ENCODE data around the gene TLL2.
A peak's percentile ranks its signal among the peaks of the same experiment; 100 is the strongest.
"Not testable (repeated sequence)": the region's sequence is repeated elsewhere in the genome, so short reads cannot be mapped to it uniquely, and the experiment has no call there.

TLL2 gene

GRCh38 chr10:96513698-96514561 is at the start of gene TLL2:
TSS of gene TLL2 (minus strand) at chr10:96513926. CDS start at chr10:96513685, 241 bp downstream.
- peak; percentile 67 for DNase-seq

GRCh38 chr10:96560966-96561887 is 47.5 kb upstream of the TLL2 start:
- no peak for DNase-seq

- DNase-seq = no peak
Observed at GRCh38 chr10:96560489-96560888, 46.8 kb upstream of the TLL2 start.

GRCh38 chr10:96556003-96556402 is 42.3 kb upstream of the TLL2 start:
- no peak for DNase-seq

GRCh38 chr10:96555330-96555729 is 41.6 kb upstream of the TLL2 start:
- no peak for DNase-seq

- no peak for DNase-seq
Observed at GRCh38 chr10:96548589-96548988, 34.9 kb upstream of the TLL2 start.

GRCh38 chr10:96545558-96545957 is 31.8 kb upstream of the TLL2 start:
- not testable (repeated sequence) for DNase-seq

GRCh38 chr10:96541921-96542320 is 28.2 kb upstream of the TLL2 start:
- no peak for DNase-seq

GRCh38 chr10:96540240-96540639 is 26.5 kb upstream of the TLL2 start:
- no peak for DNase-seq

GRCh38 chr10:96538683-96539082 is 25.0 kb upstream of the TLL2 start:
- no peak for DNase-seq

- no peak for DNase-seq
Observed at GRCh38 chr10:96536129-96536528, 22.4 kb upstream of the TLL2 start.

GRCh38 chr10:96532523-96532922 is 18.8 kb upstream of the TLL2 start:
- DNase-seq = no peak

GRCh38 chr10:96529634-96530279 is 16.0 kb upstream of the TLL2 start:
- DNase-seq = no peak

GRCh38 chr10:96524741-96525140 is 11.0 kb upstream of the TLL2 start:
- DNase-seq = no peak

- no peak for DNase-seq
Observed at GRCh38 chr10:96517284-96517683, 3.6 kb upstream of the TLL2 start.

- DNase-seq = no peak
Observed at GRCh38 chr10:96516337-96516736, 2.6 kb upstream of the TLL2 start.

- no peak for DNase-seq
Observed at GRCh38 chr10:96513305-96513697, 425 bp downstream of the TLL2 start.

GRCh38 chr10:96512524-96513304 is 1.0 kb downstream of the TLL2 start:
- no peak for DNase-seq

GRCh38 chr10:96511044-96511945 is 2.4 kb downstream of the TLL2 start:
- DNase-seq = no peak

- no peak for DNase-seq
Observed at GRCh38 chr10:96509017-96509641, 4.6 kb downstream of the TLL2 start.

GRCh38 chr10:96507044-96507443 is 6.7 kb downstream of the TLL2 start:
- DNase-seq = no peak
